ENCODE measurements around the gene STOML3. TPM values are rescaled to one million over a fixed set of nuclear protein-coding genes. Genes with fewer than 3 reads are reported as not detected.

STOML3 gene
- polyA plus RNA-seq, 1 of the 3 experiments (the other 2 are of a cell fraction): not detected

- H3K27me3 ChIP-seq (ENCODE audit: insufficient read depth): no peaks in the 10 kb centered on the region
- no peaks in the 10 kb centered on the region for H4K20me1 ChIP-seq (ENCODE audit: insufficient read depth)
- no peak overlapping the region for H3K27ac ChIP-seq (ENCODE audit: low read depth in 2 of 2, low read length in 1 of 2)
- no peaks in the 10 kb centered on the region for H3K9me2 ChIP-seq
- no peaks in the 10 kb centered on the region for H3K79me2 ChIP-seq (ENCODE audit: insufficient read depth)
- DNase-seq: no peak
- H3K36me3 ChIP-seq (replicated peaks in 1 of 2; ENCODE audit: control insufficient read depth in 1 of 2, insufficient read depth in 2 of 2, low read length in 1 of 2): no peaks in the 10 kb centered on the region
- POLR2A ChIA-PET: no interaction called here
- no peak overlapping the region for H3K4me2 ChIP-seq
- 40% methylated on average over 3 of the region's 3 CpGs for WGBS (ENCODE audit: low lambda C conversion rate)
- H3K9ac ChIP-seq: no peak overlapping the region
- H2AFZ ChIP-seq (ENCODE audit: low read depth): no peak overlapping the region
- no peaks in the 10 kb centered on the region for H3K9me3 ChIP-seq
- no peaks in the 10 kb centered on the region; a peak in 1 of 4 replicates for H3K4me1 ChIP-seq (ENCODE audit: control insufficient read depth in 1 of 2, insufficient read depth in 2 of 2, low read depth in 1 of 2, low read length in 1 of 2)
- no peak overlapping the region for H3K4me3 ChIP-seq (ENCODE audit: low read depth in 2 of 2, low read length in 1 of 2)
- CTCF ChIA-PET: interaction anchor here (1.4 kb wide), 1 partner anchor 16 kb away, joined by 3 read pairs; no protein-coding TSS in a partner anchor
- no peaks in the 10 kb centered on the region for H3F3A ChIP-seq (replicated peaks; ENCODE audit: insufficient read depth)
- TF ChIP-seq GATA2 (CRISPR knock-in tag; IDR thresholded peaks at IDR 0.05) (no peak), EZH2phosphoT487 (IDR thresholded peaks at IDR 0.05; ENCODE audit: borderline replicate concordance, low read depth) (no peak), MAX (IDR thresholded peaks at IDR 0.05; ENCODE audit: low read depth) (no peak), ZBTB33 (IDR thresholded peaks at IDR 0.05; ENCODE audit: borderline replicate concordance, low read depth) (no peak), JUND (IDR thresholded peaks at IDR 0.05) (no peak), CHD2 (IDR thresholded peaks at IDR 0.05; ENCODE audit: low read length, partially characterized antibody) (no peak), NRF1 (IDR thresholded peaks at IDR 0.05; ENCODE audit: low read depth, low read length) (no peak), CTCF (IDR thresholded peaks at IDR 0.05) (no peak), SIN3A (IDR thresholded peaks at IDR 0.05; ENCODE audit: borderline replicate concordance, low read depth, low read length) (no peak), IRF3 (IDR thresholded peaks at IDR 0.05; ENCODE audit: low read depth, low read length) (no peak), RFX5 (IDR thresholded peaks at IDR 0.05; ENCODE audit: low read length) (no peak), TEAD4 (IDR thresholded peaks at IDR 0.05; ENCODE audit: borderline replicate concordance, insufficient read depth) (no peak)
Observed at GRCh38 chr13:38941353-38941945, 49.2 kb downstream of the STOML3 start.

Data from SK-N-SH (cell line).